ENCODE data around the gene ZMYM3. TPM values are rescaled to one million over a fixed set of nuclear protein-coding genes. Genes with fewer than 3 reads are reported as not detected.

Gene ZMYM3
- total and polyA plus RNA-seq, 3 donors from 2014 or later: 36.8 to 97.1 (median 67.6) TPM

DNA sequence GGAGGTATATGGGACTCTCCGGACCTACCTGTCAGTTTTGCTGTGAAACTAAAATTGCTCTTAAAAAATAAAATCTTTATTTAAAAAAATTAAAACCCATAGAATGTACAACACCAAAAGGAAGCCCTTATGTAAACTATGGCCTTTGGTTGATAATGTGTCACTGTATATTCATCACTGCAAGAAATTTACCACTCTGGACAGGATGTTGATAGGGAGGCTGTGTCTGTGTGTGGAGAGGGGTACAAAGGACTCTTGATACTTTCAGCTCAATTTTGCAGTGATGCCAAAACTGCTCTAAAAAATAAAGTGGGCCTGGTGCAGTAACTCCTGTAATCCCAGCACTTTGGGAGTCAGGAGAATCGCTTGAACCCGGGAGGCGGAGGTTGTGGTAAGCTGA, 2.9 kb upstream of the ZMYM3 start:
- Histone ChIP-seq H3K27me3 (no peaks in the 10 kb centered on the region), H3K36me3 (ENCODE audit: low read depth, missing control alignments) (no peaks in the 10 kb centered on the region), H3K9me3 (no peaks in the 10 kb centered on the region), H3K4me3 (no peak overlapping the region), H3K27ac (no peak overlapping the region), H3K4me1 (peaks cover 10% of the 10 kb centered on the region)
- TF ChIP-seq, protein P1, sequence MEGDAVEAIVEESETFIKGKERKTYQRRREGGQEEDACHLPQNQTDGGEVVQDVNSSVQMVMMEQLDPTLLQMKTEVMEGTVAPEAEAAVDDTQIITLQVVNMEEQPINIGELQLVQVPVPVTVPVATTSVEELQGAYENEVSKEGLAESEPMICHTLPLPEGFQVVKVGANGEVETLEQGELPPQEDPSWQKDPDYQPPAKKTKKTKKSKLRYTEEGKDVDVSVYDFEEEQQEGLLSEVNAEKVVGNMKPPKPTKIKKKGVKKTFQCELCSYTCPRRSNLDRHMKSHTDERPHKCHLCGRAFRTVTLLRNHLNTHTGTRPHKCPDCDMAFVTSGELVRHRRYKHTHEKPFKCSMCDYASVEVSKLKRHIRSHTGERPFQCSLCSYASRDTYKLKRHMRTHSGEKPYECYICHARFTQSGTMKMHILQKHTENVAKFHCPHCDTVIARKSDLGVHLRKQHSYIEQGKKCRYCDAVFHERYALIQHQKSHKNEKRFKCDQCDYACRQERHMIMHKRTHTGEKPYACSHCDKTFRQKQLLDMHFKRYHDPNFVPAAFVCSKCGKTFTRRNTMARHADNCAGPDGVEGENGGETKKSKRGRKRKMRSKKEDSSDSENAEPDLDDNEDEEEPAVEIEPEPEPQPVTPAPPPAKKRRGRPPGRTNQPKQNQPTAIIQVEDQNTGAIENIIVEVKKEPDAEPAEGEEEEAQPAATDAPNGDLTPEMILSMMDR (IDR thresholded peaks at IDR 0.05): no peak
- TF ChIP-seq POLR2A (IDR thresholded peaks at IDR 0.05): no peak
- no peak for DNase-seq
- WGBS, 2 donors: 43 to 73% methylated on average over 4 of the region's 4 CpGs
- intact Hi-C loops (cut with DNase I; ENCODE audit: low total_unique reads): loop anchor here (10.0 kb wide), 1 partner anchor 72 kb away; no protein-coding TSS in a partner anchor

GRCh38 chrX:71256051-71256450, 2.1 kb upstream of the ZMYM3 start:
- TF ChIP-seq, protein P1 (IDR thresholded peaks at IDR 0.05): no peak
- TF ChIP-seq POLR2A (IDR thresholded peaks at IDR 0.05): no peak
- H3K36me3 ChIP-seq (ENCODE audit: low read depth, missing control alignments): no peaks in the 10 kb centered on the region
- intact Hi-C loops (cut with DNase I; ENCODE audit: low total_unique reads): loop anchor here (10.0 kb wide), 1 partner anchor 71 kb away; no protein-coding TSS in a partner anchor
- peaks cover 10% of the 10 kb centered on the region for H3K4me1 ChIP-seq
- WGBS, 2 donors: 43 to 67% methylated on average over 3 to 6 of the region's 6 CpGs
- no peaks in the 10 kb centered on the region for H3K27me3 ChIP-seq
- no peak for DNase-seq
- H3K4me3 ChIP-seq: no peak overlapping the region
- peak overlapping the region in 1 of 2 donors; percentile 87 for H3K27ac ChIP-seq
- no peaks in the 10 kb centered on the region for H3K9me3 ChIP-seq

GRCh38 chrX:71253253-71254091, 468 bp downstream of the ZMYM3 start:
- peak; percentile 44 for DNase-seq
- peaks cover 10% of the 10 kb centered on the region for H3K4me1 ChIP-seq
- peak overlapping the region; percentile 45 to 84 for H3K27ac ChIP-seq
- no peaks in the 10 kb centered on the region for H3K9me3 ChIP-seq
- 2% methylated on average over 10 of the region's 35 CpGs; no CpG with 5 or more reads in 1 of the 2 donors for WGBS, 2 donors
- peak overlapping the region; percentile 61 to 65 for H3K4me3 ChIP-seq
- H3K36me3 ChIP-seq (ENCODE audit: low read depth, missing control alignments): no peaks in the 10 kb centered on the region
- TF ChIP-seq, protein P1 (IDR thresholded peaks at IDR 0.05): peak in 2 of 3 experiments; percentile 14 to 36
- no peak for TF ChIP-seq POLR2A (IDR thresholded peaks at IDR 0.05)
- intact Hi-C loops (cut with DNase I; ENCODE audit: low total_unique reads): loop anchor here (10.0 kb wide), 1 partner anchor 69 kb away; no protein-coding TSS in a partner anchor
- no peaks in the 10 kb centered on the region for H3K27me3 ChIP-seq

DNA sequence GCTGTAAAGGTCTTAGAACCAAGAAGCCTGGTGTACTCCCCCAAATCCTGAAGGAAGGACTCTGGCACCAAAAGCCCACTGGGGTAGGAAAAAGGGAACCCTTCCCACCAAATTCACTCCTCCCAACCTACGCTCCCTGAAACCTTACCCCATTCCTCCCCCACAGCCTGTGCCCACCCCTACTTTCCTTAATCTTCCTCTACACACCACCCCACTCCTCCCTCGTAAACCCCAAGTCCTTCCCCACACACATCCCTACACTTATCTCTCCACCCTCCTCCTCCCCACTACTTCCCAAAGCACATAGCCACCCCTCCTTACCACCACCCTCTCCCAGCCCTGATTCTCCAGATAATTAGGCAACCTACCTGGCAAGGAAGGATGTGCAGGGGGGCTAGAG, 1.7 kb downstream of the ZMYM3 start:
- Histone ChIP-seq H3K27ac (no peak overlapping the region), H3K4me3 (peak overlapping the region in 1 of 2 donors; percentile 65), H3K9me3 (no peaks in the 10 kb centered on the region), H3K36me3 (ENCODE audit: low read depth, missing control alignments) (no peaks in the 10 kb centered on the region), H3K27me3 (no peaks in the 10 kb centered on the region), H3K4me1 (peaks cover 10% of the 10 kb centered on the region)
- TF ChIP-seq POLR2A (IDR thresholded peaks at IDR 0.05): no peak
- TF ChIP-seq, protein P1 (IDR thresholded peaks at IDR 0.05): no peak
- intact Hi-C loops (cut with DNase I; ENCODE audit: low total_unique reads): loop anchor here (10.0 kb wide), 1 partner anchor 67 kb away; no protein-coding TSS in a partner anchor
- WGBS, 2 donors: 30 to 60% methylated on average over 1 to 2 of the region's 2 CpGs
- no peak for DNase-seq

Data from testis (tissue), 3 donors.